DMS53 (cell line): ENCODE data around the gene CARD9.

Source experiments
- DNase-seq: peaks from one replicate; lab custom pipeline; 2025; lab: John Stamatoyannopoulos, UW

Gene CARD9

GRCh38 chr9:136380381-136380780, 6.9 kb upstream of the CARD9 start:
- no peak for DNase-seq

GRCh38 chr9:136379891-136380290, 6.4 kb upstream of the CARD9 start:
- DNase-seq: no peak

- no peak for DNase-seq
Observed at GRCh38 chr9:136379401-136379800, 5.9 kb upstream of the CARD9 start.

GRCh38 chr9:136379003-136379287, 5.5 kb upstream of the CARD9 start:
- DNase-seq: no peak

- DNase-seq: no peak
Observed at GRCh38 chr9:136378170-136379002, 4.9 kb upstream of the CARD9 start.

- DNase-seq: no peak
Observed at GRCh38 chr9:136377341-136378169, 4.1 kb upstream of the CARD9 start.

- DNase-seq: no peak
Observed at GRCh38 chr9:136376457-136376856, 3.0 kb upstream of the CARD9 start.

- DNase-seq: no peak
Observed at GRCh38 chr9:136375096-136375495, 1.6 kb upstream of the CARD9 start.

GRCh38 chr9:136374183-136374575, 710 bp upstream of the CARD9 start:
- DNase-seq: no peak

- DNase-seq: peak; percentile 89
Observed at GRCh38 chr9:136372561-136373299, 739 bp downstream of the CARD9 start.

GRCh38 chr9:136372006-136372405, 1.5 kb downstream of the CARD9 start:
- DNase-seq: no peak

GRCh38 chr9:136371533-136371880, 2.0 kb downstream of the CARD9 start:
- no peak for DNase-seq

- peak; percentile 65 for DNase-seq
Observed at GRCh38 chr9:136370687-136371532, 2.6 kb downstream of the CARD9 start.

GRCh38 chr9:136370037-136370436, 3.4 kb downstream of the CARD9 start:
- no peak for DNase-seq

- DNase-seq: no peak
Observed at GRCh38 chr9:136368190-136368589, 5.3 kb downstream of the CARD9 start.

GRCh38 chr9:136367296-136368145, 5.9 kb downstream of the CARD9 start:
- DNase-seq: no peak

- DNase-seq: no peak
Observed at GRCh38 chr9:136366826-136367225, 6.6 kb downstream of the CARD9 start.

- DNase-seq: no peak
Observed at GRCh38 chr9:136365775-136366222, 7.7 kb downstream of the CARD9 start.

GRCh38 chr9:136364942-136365774, 8.3 kb downstream of the CARD9 start:
- no peak for DNase-seq
